Kidney (tissue), 14 donors: ENCODE results near the gene PAFAH1B2. TPM values are rescaled to one million over a fixed set of nuclear protein-coding genes. Genes with fewer than 3 reads are reported as not detected.
"Not testable (repeated sequence)": the region's sequence is repeated elsewhere in the genome, so short reads cannot be mapped to it uniquely, and the experiment has no call there.

ENCODE experiments used
- DNase-seq, 5 donors: peaks; one replicate each; pipeline ENCODE4 v3.0.0-alpha.2; 2013 to 2020
- FAIRE-seq: peaks from 2 replicates; lab custom pipeline; 2012; peaks lifted over from hg19 to GRCh38; lab: Jason Lieb, UNC
- H3K27ac ChIP-seq, 2 donors: one replicate each; pipeline ENCODE4 v1.7.0; 2013; ENCODE audit warnings: low read depth in 2 of 2, low read length in 2 of 2, inconsistent platforms in 1 of 2
- H3K27me3 ChIP-seq: one replicate; pipeline ENCODE4 v1.7.1; 2013; ENCODE audit warnings: low read length, inconsistent platforms; ENCODE audit not compliant: control insufficient read depth, insufficient read depth
- H3K36me3 ChIP-seq, 3 donors: one replicate each; pipeline versions ENCODE4 v1.7.0 to v1.7.1; 2013; ENCODE audit warnings: low read length in 3 of 3, control low read depth in 1 of 3, inconsistent platforms in 1 of 3; ENCODE audit not compliant: insufficient read depth in 3 of 3, control insufficient read depth in 2 of 3
- H3K4me1 ChIP-seq, 3 donors: one replicate each; pipeline versions ENCODE4 v1.7.0 to v1.7.1; 2013; ENCODE audit warnings: low read length in 3 of 3, inconsistent platforms in 1 of 3, low read depth in 1 of 3; ENCODE audit not compliant: control insufficient read depth in 2 of 3, insufficient read depth in 2 of 3
- H3K4me3 ChIP-seq, 3 donors: one replicate each; pipeline versions ENCODE4 v1.7.0 to v1.8.1; 2013; ENCODE audit warnings: low read length in 3 of 3, control low read depth in 1 of 3, inconsistent platforms in 1 of 3
- H3K9ac ChIP-seq, 3 donors: one replicate each; pipeline versions ENCODE4 v1.7.0 to v1.7.1; 2013; ENCODE audit warnings: low read length in 3 of 3, control low read depth in 1 of 3, inconsistent platforms in 1 of 3
- H3K9me3 ChIP-seq, 3 donors: one replicate each; pipeline versions ENCODE4 v1.7.0 to v1.7.1; 2013; ENCODE audit warnings: low read length in 3 of 3, control low read depth in 1 of 3, inconsistent platforms in 1 of 3; ENCODE audit not compliant: control insufficient read depth in 2 of 3, insufficient read depth in 1 of 3
- CTCF ChIP-seq: IDR thresholded peaks from 3 replicates; pipeline ENCODE4 v1.5.1; 2012; ENCODE audit warnings: mild to moderate bottlenecking, moderate library complexity, borderline replicate concordance; ENCODE audit not compliant: insufficient read depth; ENCODE audit errors: extremely low read depth
- intact Hi-C: fragments of 100-400 bp; cut with DNase I; formaldehyde crosslinking; loops from one replicate; pipeline ENCODE4 v1.11.1; 2022
- polyA plus RNA-seq: library from polyadenylated mRNA; stranded (reverse); fragments of 350-450 nt; fragmentation: Illumina TruSeq; extraction: RNeasy Lipid Tissue Mini Kit (QIAGEN cat#74804); gene quantifications from one replicate; pipeline ENCODE4 v1.2.3, GENCODE V29; 2014; ENCODE audit warnings: low read depth, low replicate concordance; ENCODE audit not compliant: insufficient read depth
- total RNA-seq: library from RNA; stranded (reverse); fragmentation: NEBNext Ultra II Directional; extraction: Animal tissue kit (Norgen Biotek cat#: 25700); gene quantifications from one replicate; pipeline ENCODE4 v1.2.1, GENCODE V29; 2021
- donor health status: control.
- donor health status: control.
- donor health status: control.
- donor health status: control.
- donor health status: control.
- donor health status: DM: yes; HTN: yes; CAD: no.
- donor health status: Normal renal cell carcinoma (clear cell type).

PAFAH1B2 gene
- total and polyA plus RNA-seq, 2 donors from 2014 or later = 29.4 to 90.2 TPM

DNA sequence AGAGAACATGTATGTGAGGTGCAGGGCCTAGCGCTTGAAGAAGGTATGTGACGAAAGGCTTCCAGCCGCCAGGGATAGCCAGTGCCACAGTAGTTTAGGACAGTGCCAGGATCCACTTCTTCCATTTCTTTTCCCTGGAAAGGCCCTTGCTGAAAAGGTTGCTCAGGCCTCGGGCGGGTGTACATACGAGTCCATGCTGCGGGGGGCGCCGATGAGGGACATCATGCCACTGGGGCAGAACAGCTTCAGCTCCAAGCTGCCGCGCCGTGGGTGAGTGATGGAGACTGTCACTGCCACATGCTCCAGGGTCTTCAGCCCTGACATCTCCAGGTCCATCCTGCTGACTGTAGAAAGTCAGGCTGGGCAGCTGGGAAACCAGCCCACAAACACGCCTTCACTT, 64.6 kb downstream of the PAFAH1B2 start:
- peaks cover 0 to 17% (median 12%) of the 10 kb centered on the region in 3 donors for H3K36me3 ChIP-seq
- H3K9ac ChIP-seq, H3K27me3 ChIP-seq, H3K27ac ChIP-seq, H3K4me1 ChIP-seq, intact Hi-C loops, H3K9me3 ChIP-seq, DNase-seq, FAIRE-seq, H3K4me3 ChIP-seq: not testable (repeated sequence)

- H3K27ac ChIP-seq, FAIRE-seq, H3K4me1 ChIP-seq, DNase-seq, intact Hi-C loops, H3K4me3 ChIP-seq, H3K9me3 ChIP-seq, H3K27me3 ChIP-seq, H3K9ac ChIP-seq: not testable (repeated sequence)
- H3K36me3 ChIP-seq = peaks cover 0 to 18% (median 15%) of the 10 kb centered on the region in 3 donors
These were observed 65.5 kb downstream of the PAFAH1B2 start for GRCh38 chr11:117209351-117210125.

DNA sequence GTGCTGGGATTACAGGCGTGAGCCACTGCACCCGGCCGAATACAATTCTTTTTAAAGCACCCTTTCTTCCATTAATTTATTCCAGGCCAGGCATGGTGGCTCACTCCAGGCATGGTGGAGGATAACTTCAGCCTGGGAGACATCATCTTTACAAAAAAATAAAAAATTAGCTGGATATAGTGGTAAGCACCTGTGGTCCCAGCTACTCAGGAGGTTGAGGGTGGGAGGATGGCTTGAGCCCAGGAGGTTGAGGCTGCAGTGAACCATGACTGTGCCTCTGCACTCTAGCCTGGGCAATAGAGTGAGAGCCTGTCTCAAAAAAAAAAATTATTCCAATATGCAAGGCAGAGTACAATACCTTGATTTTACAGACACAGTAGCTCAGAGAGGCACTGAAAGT, 66.5 kb downstream of the PAFAH1B2 start:
- Histone ChIP-seq H3K4me3 (no peak overlapping the region), H3K27me3 (no peaks in the 10 kb centered on the region), H3K36me3 (peaks cover 0 to 18% (median 14%) of the 10 kb centered on the region in 3 donors), H3K9ac (no peak overlapping the region), H3K4me1 (no peaks in the 10 kb centered on the region), H3K27ac (no peak overlapping the region), H3K9me3 (no peaks in the 10 kb centered on the region)
- DNase-seq (no peak), FAIRE-seq (no peak)
- intact Hi-C loops = no loop called here
- no peak for TF ChIP-seq CTCF

- Histone ChIP-seq H3K4me1 (peaks cover 0 to 6% (median 0%) of the 10 kb centered on the region in 3 donors), H3K27me3 (no peaks in the 10 kb centered on the region), H3K27ac (no peak overlapping the region), H3K9ac (no peak overlapping the region), H3K4me3 (no peak overlapping the region), H3K36me3 (peaks cover 0 to 33% (median 24%) of the 10 kb centered on the region in 3 donors), H3K9me3 (no peaks in the 10 kb centered on the region)
- DNase-seq (peak in 1 of 5 donors; percentile 17), FAIRE-seq (no peak)
- intact Hi-C loops = no loop called here
- no peak for TF ChIP-seq CTCF
These were observed 68.7 kb downstream of the PAFAH1B2 start for GRCh38 chr11:117212697-117213355.
